MCF 10A (cell line): ENCODE results near the gene CHST9. TPM values are rescaled to one million over a fixed set of nuclear protein-coding genes. Genes with fewer than 3 reads are reported as not detected.

Source experiments
- BruUV-seq: library from RNA; stranded (reverse); fragments of 400-500 nt; replicated peaks from 2 replicates; lab custom pipeline; 2021; lab: Mats Ljungman, UMichigan
- CTCF ChIA-PET: fragments of 300-600 bp; sonication (Branson Sonifier 250); formaldehyde crosslinking; extraction: SDS; loops from one replicate; lab custom pipeline; 2021; ENCODE audit warnings: antibody characterized with exemption, inconsistent platforms; lab: Yijun Ruan, JAX
- POLR2A ChIA-PET: fragments of 300-600, 350-650 bp; sonication (Branson Sonifier 250); formaldehyde crosslinking; extraction: SDS; loops from one replicate; lab custom pipeline; 2020; ENCODE audit warnings: antibody characterized with exemption, inconsistent platforms; lab: Yijun Ruan, JAX
- DNase-seq: peaks from one replicate; pipeline ENCODE4 v3.0.0-alpha.2; 2018; ENCODE audit not compliant: unreplicated experiment
- H3K27ac Mint-ChIP-seq: one replicate; pipeline ENCODE4 v1.8.0; 2022; ENCODE audit warnings: mild to moderate bottlenecking, low read depth, mixed read lengths; ENCODE audit not compliant: unreplicated experiment
- H3K27me3 Mint-ChIP-seq: one replicate; pipeline ENCODE4 v1.8.0; 2022; ENCODE audit warnings: mixed read lengths; ENCODE audit not compliant: insufficient read depth, unreplicated experiment
- H3K36me3 Mint-ChIP-seq: one replicate; pipeline ENCODE4 v1.8.0; 2022; ENCODE audit warnings: mild to moderate bottlenecking, moderate library complexity, mixed read lengths; ENCODE audit not compliant: insufficient read depth, unreplicated experiment
- H3K4me1 Mint-ChIP-seq: one replicate; pipeline ENCODE4 v1.8.0; 2022; ENCODE audit warnings: mixed read lengths; ENCODE audit not compliant: insufficient read depth, unreplicated experiment
- H3K4me3 Mint-ChIP-seq: one replicate; pipeline ENCODE4 v1.8.0; 2022; ENCODE audit warnings: mild to moderate bottlenecking, moderate library complexity, mixed read lengths; ENCODE audit not compliant: unreplicated experiment
- H3K9me3 Mint-ChIP-seq: one replicate; pipeline ENCODE4 v1.8.0; 2022; ENCODE audit warnings: mixed read lengths; ENCODE audit not compliant: unreplicated experiment
- CTCF ChIP-seq: fragments of 200-600 bp; IDR thresholded peaks from one replicate; pipeline ENCODE4 v1.8.0; 2022; ENCODE audit warnings: antibody characterized with exemption, mild to moderate bottlenecking; ENCODE audit not compliant: unreplicated experiment
- intact Hi-C: fragments of 100-400 bp; cut with micrococcal nuclease; formaldehyde crosslinking; loops from 2 replicates; pipeline ENCODE4 v1.14.1; 2022
- total RNA-seq: library from RNA; stranded (reverse); gene quantifications from 2 replicates; pipeline ENCODE4 v1.2.3, GENCODE V29; 2022

The CHST9 gene
- total RNA-seq, 1 experiment from 2014 or later, result not detected

- no peaks in the 10 kb centered on the region for H3K9me3 Mint-ChIP-seq
- H3K4me3 Mint-ChIP-seq, result no peak overlapping the region
- no peak for DNase-seq
- no peak overlapping the region for H3K27ac Mint-ChIP-seq
- CTCF ChIA-PET, result interaction anchor here (0.8 kb wide), 1 partner anchor 60 kb away, joined by 5 read pairs; no protein-coding TSS in a partner anchor
- no peaks in the 10 kb centered on the region for H3K36me3 Mint-ChIP-seq
- TF ChIP-seq CTCF, result no peak
- no peaks in the 10 kb centered on the region for H3K27me3 Mint-ChIP-seq
- POLR2A ChIA-PET, result no interaction called here
- H3K4me1 Mint-ChIP-seq, result peaks cover 12% of the 10 kb centered on the region
- intact Hi-C loops, result no loop called here
- BruUV-seq, result no TSS peak
These were observed 60.9 kb downstream of the CHST9 start for GRCh38 chr18:27124196-27124595.

GRCh38 chr18:27121108-27121507 is 64.0 kb downstream of the CHST9 start:
- TF ChIP-seq CTCF, result no peak
- BruUV-seq, result no TSS peak
- intact Hi-C loops, result no loop called here
- no peaks in the 10 kb centered on the region for H3K9me3 Mint-ChIP-seq
- peaks cover 13% of the 10 kb centered on the region for H3K27me3 Mint-ChIP-seq
- ChIA-PET POLR2A (no interaction called here), CTCF (interaction anchor here (0.7 to 1.1 kb wide), 3 partner anchors 10 to 95 kb away, joined by 3 read pairs; no protein-coding TSS in a partner anchor)
- peaks cover 12% of the 10 kb centered on the region for H3K4me1 Mint-ChIP-seq
- peak; percentile 81 for DNase-seq
- no peak overlapping the region for H3K27ac Mint-ChIP-seq
- no peaks in the 10 kb centered on the region for H3K36me3 Mint-ChIP-seq
- H3K4me3 Mint-ChIP-seq, result no peak overlapping the region

GRCh38 chr18:27120246-27120645 is 64.9 kb downstream of the CHST9 start:
- Mint-ChIP-seq H3K9me3 (no peaks in the 10 kb centered on the region), H3K27me3 (peaks cover 13% of the 10 kb centered on the region), H3K4me1 (peaks cover 12% of the 10 kb centered on the region), H3K4me3 (no peak overlapping the region), H3K36me3 (no peaks in the 10 kb centered on the region), H3K27ac (no peak overlapping the region)
- no peak for TF ChIP-seq CTCF
- ChIA-PET POLR2A (no interaction called here), CTCF (interaction anchor here (1.1 kb wide), 1 partner anchor 9 kb away, joined by 3 read pairs; no protein-coding TSS in a partner anchor)
- intact Hi-C loops, result no loop called here
- no TSS peak for BruUV-seq
- DNase-seq, result peak; percentile 48

GRCh38 chr18:27118973-27119372 is 66.1 kb downstream of the CHST9 start:
- DNase-seq, result no peak
- intact Hi-C loops, result no loop called here
- Mint-ChIP-seq H3K36me3 (no peaks in the 10 kb centered on the region), H3K4me3 (no peak overlapping the region), H3K27ac (no peak overlapping the region), H3K27me3 (peaks cover 13% of the 10 kb centered on the region), H3K4me1 (peaks cover 12% of the 10 kb centered on the region), H3K9me3 (no peaks in the 10 kb centered on the region)
- CTCF ChIA-PET, result no interaction called here
- BruUV-seq, result no TSS peak
- TF ChIP-seq CTCF, result no peak
- POLR2A ChIA-PET, result no interaction called here
